Testis (tissue), 3 donors: ENCODE measurements around the gene SCP2D1. TPM values are rescaled to one million over a fixed set of nuclear protein-coding genes. Genes with fewer than 3 reads are reported as not detected.

ENCODE experiments used
- DNase-seq: peaks from one replicate; pipeline ENCODE4 v3.0.0-alpha.2; 2019
- H3K27ac ChIP-seq, 2 donors: fragments of 200-600 bp; sonication (generic); one replicate each; pipeline ENCODE4 v1.5.1; 2019
- H3K27me3 ChIP-seq: fragments of 200-600 bp; sonication (generic); one replicate; pipeline ENCODE4 v1.5.1; 2019
- H3K36me3 ChIP-seq: fragments of 200-600 bp; sonication (generic); one replicate; pipeline ENCODE4 v1.5.1; 2017; ENCODE audit warnings: low read depth; ENCODE audit errors: missing control alignments
- H3K4me1 ChIP-seq: fragments of 200-600 bp; sonication (generic); one replicate; pipeline ENCODE4 v1.5.1; 2019
- H3K4me3 ChIP-seq, 2 donors: fragments of 200-600 bp; sonication (generic); one replicate each; pipeline ENCODE4 v1.5.1; 2017 to 2019
- H3K9me3 ChIP-seq: fragments of 200-600 bp; sonication (generic); one replicate; pipeline ENCODE4 v1.5.1; 2017
- POLR2A ChIP-seq: fragments of 450-650 bp; IDR thresholded peaks from one replicate; pipeline ENCODE4 v1.6.1; 2017; ENCODE audit warnings: antibody characterized with exemption, mild to moderate bottlenecking, moderate library complexity
- WGBS, 2 donors: methylation state at CpG; one replicate each; pipeline ENCODE4 v1.1.5; 2018; 5-methylcytosine and 5-hydroxymethylcytosine counted together
- intact Hi-C: fragments of 100-400 bp; cut with DNase I; formaldehyde crosslinking; loops from one replicate; pipeline ENCODE4 v1.15.1; 2023; ENCODE audit warnings: low total_unique reads
- polyA plus RNA-seq: library from polyadenylated mRNA; stranded (reverse); fragments of 350-450 nt; fragmentation: Illumina TruSeq; extraction: RNeasy Lipid Tissue Mini Kit (QIAGEN cat#74804); gene quantifications from one replicate; pipeline ENCODE4 v1.2.3, GENCODE V29; 2014; ENCODE audit warnings: low read depth, low replicate concordance; ENCODE audit not compliant: insufficient read depth
- total RNA-seq, 2 donors: library from RNA; depleted of rRNA; stranded (reverse); fragments of >200 nt; gene quantifications; one replicate each; pipeline ENCODE4 v1.2.3, GENCODE V29; 2016
- TF ChIP-seq, protein P1 (sequence below), 3 experiments: fragments of 450-650 bp in 2 of 3; fragments of 200-600 bp in 1 of 3; sonication (generic) in 1 of 3; IDR thresholded peaks; one replicate each; pipeline ENCODE4 v1.5.1; 2016 to 2019; ENCODE audit warnings: antibody characterized with exemption in 3 of 3, mild to moderate bottlenecking in 2 of 3, moderate library complexity in 1 of 3

SCP2D1 gene
- total and polyA plus RNA-seq, 3 donors from 2014 or later, result 20.1 to 56.4 (median 42.0) TPM

DNA sequence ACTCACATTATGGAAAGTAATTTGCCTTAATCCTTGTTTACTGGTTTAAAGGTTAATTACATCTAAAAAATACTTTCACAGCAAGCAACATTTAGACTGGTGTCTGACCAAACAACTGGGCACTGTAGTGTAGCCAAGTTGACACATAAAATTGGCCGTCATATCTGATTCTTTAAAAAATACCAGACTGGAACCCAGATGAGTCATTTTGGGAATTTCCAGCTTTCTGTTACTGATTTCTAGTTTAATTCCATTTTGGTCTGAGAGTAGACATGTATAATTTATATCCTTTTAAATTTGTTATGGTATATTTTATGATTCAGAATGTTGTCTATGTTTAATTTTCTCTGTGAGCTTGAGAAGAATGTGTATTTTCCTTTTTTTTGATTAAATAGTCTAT lies 44.1 kb downstream of the SCP2D1 start:
- no peaks in the 10 kb centered on the region for H3K9me3 ChIP-seq
- WGBS, 2 donors, result 52 to 55% methylated on average over 1 of the region's 1 CpG

DNA sequence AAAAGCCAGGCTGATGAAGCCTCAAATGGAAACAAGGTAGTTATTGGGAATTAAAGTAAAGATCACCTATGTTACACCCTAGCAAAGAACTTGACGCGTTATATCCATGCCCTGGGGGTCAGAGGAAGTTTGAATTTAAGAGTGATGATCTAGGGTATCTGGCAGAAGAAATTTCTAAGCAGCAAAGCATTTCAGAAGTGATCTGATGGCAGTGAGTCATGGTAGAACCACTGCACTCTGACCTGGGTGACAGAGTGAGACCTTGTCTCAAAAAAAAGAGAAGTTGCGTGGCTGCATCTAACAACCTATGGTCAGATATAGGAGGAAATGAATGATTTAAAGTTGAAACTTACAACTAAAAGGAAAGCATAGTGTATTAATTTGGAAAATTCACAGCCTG lies 45.2 kb downstream of the SCP2D1 start:
- TF ChIP-seq POLR2A, result no peak
- TF ChIP-seq, protein P1, sequence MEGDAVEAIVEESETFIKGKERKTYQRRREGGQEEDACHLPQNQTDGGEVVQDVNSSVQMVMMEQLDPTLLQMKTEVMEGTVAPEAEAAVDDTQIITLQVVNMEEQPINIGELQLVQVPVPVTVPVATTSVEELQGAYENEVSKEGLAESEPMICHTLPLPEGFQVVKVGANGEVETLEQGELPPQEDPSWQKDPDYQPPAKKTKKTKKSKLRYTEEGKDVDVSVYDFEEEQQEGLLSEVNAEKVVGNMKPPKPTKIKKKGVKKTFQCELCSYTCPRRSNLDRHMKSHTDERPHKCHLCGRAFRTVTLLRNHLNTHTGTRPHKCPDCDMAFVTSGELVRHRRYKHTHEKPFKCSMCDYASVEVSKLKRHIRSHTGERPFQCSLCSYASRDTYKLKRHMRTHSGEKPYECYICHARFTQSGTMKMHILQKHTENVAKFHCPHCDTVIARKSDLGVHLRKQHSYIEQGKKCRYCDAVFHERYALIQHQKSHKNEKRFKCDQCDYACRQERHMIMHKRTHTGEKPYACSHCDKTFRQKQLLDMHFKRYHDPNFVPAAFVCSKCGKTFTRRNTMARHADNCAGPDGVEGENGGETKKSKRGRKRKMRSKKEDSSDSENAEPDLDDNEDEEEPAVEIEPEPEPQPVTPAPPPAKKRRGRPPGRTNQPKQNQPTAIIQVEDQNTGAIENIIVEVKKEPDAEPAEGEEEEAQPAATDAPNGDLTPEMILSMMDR (IDR thresholded peaks at IDR 0.05), result no peak

More for the DNA sequence above, 44.1 kb downstream of the SCP2D1 start:
- intact Hi-C loops, result no loop called here
- Histone ChIP-seq H3K27me3 (no peaks in the 10 kb centered on the region), H3K4me3 (no peak overlapping the region), H3K4me1 (no peaks in the 10 kb centered on the region), H3K27ac (no peak overlapping the region), H3K36me3 (no peaks in the 10 kb centered on the region)
- DNase-seq, result no peak
- no peak for TF ChIP-seq POLR2A
- TF ChIP-seq, protein P1 (IDR thresholded peaks at IDR 0.05), result no peak

More for the DNA sequence above, 45.2 kb downstream of the SCP2D1 start:
- no peak overlapping the region for H3K4me3 ChIP-seq
- 89 to 92% methylated on average over 3 of the region's 3 CpGs for WGBS, 2 donors
- intact Hi-C loops, result no loop called here
- no peak overlapping the region for H3K27ac ChIP-seq
- H3K9me3 ChIP-seq, result no peaks in the 10 kb centered on the region
- no peaks in the 10 kb centered on the region for H3K27me3 ChIP-seq
- H3K4me1 ChIP-seq, result no peaks in the 10 kb centered on the region
- DNase-seq, result no peak
- no peaks in the 10 kb centered on the region for H3K36me3 ChIP-seq

Other genes with a start within 250 kb of the SCP2D1 start
- 10 to 100 TPM; 69.6 to 98.0 TPM for gene SMIM26, start 246.4 kb upstream of the SCP2D1 start, total RNA-seq
- 87.4 TPM for gene SMIM26, start 246.4 kb upstream of the SCP2D1 start, polyA plus RNA-seq
- 10 to 100 TPM; 34.6 to 41.6 TPM for gene DTD1, start 225.7 kb upstream of the SCP2D1 start, total RNA-seq
- gene DTD1, start 225.7 kb upstream of the SCP2D1 start, polyA plus RNA-seq, result 39.9 TPM